ENCODE data around the gene ZFR2.

- TF ChIP-seq, protein P1, sequence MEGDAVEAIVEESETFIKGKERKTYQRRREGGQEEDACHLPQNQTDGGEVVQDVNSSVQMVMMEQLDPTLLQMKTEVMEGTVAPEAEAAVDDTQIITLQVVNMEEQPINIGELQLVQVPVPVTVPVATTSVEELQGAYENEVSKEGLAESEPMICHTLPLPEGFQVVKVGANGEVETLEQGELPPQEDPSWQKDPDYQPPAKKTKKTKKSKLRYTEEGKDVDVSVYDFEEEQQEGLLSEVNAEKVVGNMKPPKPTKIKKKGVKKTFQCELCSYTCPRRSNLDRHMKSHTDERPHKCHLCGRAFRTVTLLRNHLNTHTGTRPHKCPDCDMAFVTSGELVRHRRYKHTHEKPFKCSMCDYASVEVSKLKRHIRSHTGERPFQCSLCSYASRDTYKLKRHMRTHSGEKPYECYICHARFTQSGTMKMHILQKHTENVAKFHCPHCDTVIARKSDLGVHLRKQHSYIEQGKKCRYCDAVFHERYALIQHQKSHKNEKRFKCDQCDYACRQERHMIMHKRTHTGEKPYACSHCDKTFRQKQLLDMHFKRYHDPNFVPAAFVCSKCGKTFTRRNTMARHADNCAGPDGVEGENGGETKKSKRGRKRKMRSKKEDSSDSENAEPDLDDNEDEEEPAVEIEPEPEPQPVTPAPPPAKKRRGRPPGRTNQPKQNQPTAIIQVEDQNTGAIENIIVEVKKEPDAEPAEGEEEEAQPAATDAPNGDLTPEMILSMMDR (IDR thresholded peaks at IDR 0.05) = no peak
- TF ChIP-seq POLR2A (IDR thresholded peaks at IDR 0.05) = no peak
Measured at GRCh38 chr19:3807131-3807480, 61.7 kb downstream of the ZFR2 start.
